Calu3 (cell line): ENCODE results near the gene HIC1. TPM values are rescaled to one million over a fixed set of nuclear protein-coding genes. Genes with fewer than 3 reads are reported as not detected.

Experiments used
- BruUV-seq: library from RNA; stranded (reverse); fragments of 400-500 nt; replicated peaks from 2 replicates; lab custom pipeline; 2021; lab: Mats Ljungman, UMichigan
- CTCF ChIA-PET: fragments of 300-600 bp; sonication (Branson Sonifier 250); formaldehyde crosslinking; loops from one replicate; lab custom pipeline; 2022; ENCODE audit warnings: antibody characterized with exemption; lab: Charles Lee
- DNase-seq: peaks from one replicate; pipeline ENCODE4 v3.0.0; 2022
- H3K27ac Mint-ChIP-seq: one replicate; pipeline ENCODE4 v1.8.0; 2022; ENCODE audit warnings: mixed read lengths; ENCODE audit not compliant: unreplicated experiment
- H3K27me3 Mint-ChIP-seq: one replicate; pipeline ENCODE4 v1.8.0; 2022; ENCODE audit warnings: mixed read lengths; ENCODE audit not compliant: unreplicated experiment
- H3K36me3 Mint-ChIP-seq: one replicate; pipeline ENCODE4 v1.8.0; 2022; ENCODE audit warnings: mild to moderate bottlenecking, moderate library complexity, mixed read lengths; ENCODE audit not compliant: insufficient read depth, unreplicated experiment
- H3K4me1 Mint-ChIP-seq: one replicate; pipeline ENCODE4 v1.8.0; 2022; ENCODE audit warnings: mild to moderate bottlenecking, low read depth, mixed read lengths; ENCODE audit not compliant: unreplicated experiment
- H3K4me3 Mint-ChIP-seq: one replicate; pipeline ENCODE4 v1.8.0; 2022; ENCODE audit warnings: mild to moderate bottlenecking, low read depth, moderate library complexity, mixed read lengths; ENCODE audit not compliant: unreplicated experiment
- H3K9me3 Mint-ChIP-seq: one replicate; pipeline ENCODE4 v1.8.0; 2022; ENCODE audit warnings: low read depth, mixed read lengths; ENCODE audit not compliant: unreplicated experiment
- intact Hi-C: fragments of 100-400 bp; cut with micrococcal nuclease; formaldehyde crosslinking; loops from one replicate; pipeline ENCODE4 v1.10.0; 2022; ENCODE audit not compliant: unreplicated experiment
- total RNA-seq: library from RNA; stranded (reverse); gene quantifications from 2 replicates; pipeline ENCODE4 v1.2.3, GENCODE V29; 2022
- TF ChIP-seq, protein P1 (sequence below): fragments of 200-600 bp; IDR thresholded peaks from one replicate; pipeline ENCODE4 v1.8.0; 2022; ENCODE audit warnings: antibody characterized with exemption; ENCODE audit not compliant: unreplicated experiment

The HIC1 gene
- total RNA-seq, 1 experiment from 2014 or later = 1.2 TPM

DNA sequence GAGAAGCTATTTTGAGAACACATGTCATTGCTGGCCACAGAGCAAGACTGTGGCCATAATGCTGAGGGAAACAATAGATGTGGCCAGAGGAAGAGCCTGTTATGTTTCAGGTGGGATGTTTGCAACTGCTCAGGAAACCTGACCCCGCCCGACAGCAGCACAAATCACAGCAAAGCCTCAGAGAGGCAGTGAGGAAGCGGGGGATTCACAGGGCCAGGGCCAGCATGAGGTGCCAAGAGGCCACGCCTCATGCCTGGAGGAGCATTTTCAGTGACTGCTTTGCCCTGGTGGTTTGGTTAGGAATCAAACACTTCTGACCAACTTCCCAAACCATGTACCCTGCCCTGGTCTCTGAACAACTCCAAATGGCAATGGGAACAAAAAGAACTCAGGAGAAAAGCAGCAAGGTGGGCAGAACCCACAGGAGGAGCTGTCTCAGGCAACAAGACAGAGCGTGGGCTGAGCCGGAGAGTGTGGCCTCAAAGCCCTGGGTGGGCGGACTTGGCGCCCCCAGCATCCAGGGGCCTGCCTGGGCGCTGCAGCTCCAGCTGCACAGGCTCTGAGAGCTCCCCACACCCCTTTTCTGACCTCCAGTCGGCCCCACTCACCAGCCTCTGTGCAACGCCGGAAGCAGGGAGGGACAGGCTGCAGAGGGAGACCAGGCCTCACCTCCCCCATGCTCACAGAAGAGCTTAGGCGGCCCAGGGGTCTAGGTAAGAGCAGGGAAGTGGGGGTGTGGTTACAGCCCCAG, 20.6 kb downstream of the HIC1 start:
- peaks cover 13% of the 10 kb centered on the region for H3K36me3 Mint-ChIP-seq
- no peak overlapping the region for H3K27ac Mint-ChIP-seq
- TF ChIP-seq, protein P1, sequence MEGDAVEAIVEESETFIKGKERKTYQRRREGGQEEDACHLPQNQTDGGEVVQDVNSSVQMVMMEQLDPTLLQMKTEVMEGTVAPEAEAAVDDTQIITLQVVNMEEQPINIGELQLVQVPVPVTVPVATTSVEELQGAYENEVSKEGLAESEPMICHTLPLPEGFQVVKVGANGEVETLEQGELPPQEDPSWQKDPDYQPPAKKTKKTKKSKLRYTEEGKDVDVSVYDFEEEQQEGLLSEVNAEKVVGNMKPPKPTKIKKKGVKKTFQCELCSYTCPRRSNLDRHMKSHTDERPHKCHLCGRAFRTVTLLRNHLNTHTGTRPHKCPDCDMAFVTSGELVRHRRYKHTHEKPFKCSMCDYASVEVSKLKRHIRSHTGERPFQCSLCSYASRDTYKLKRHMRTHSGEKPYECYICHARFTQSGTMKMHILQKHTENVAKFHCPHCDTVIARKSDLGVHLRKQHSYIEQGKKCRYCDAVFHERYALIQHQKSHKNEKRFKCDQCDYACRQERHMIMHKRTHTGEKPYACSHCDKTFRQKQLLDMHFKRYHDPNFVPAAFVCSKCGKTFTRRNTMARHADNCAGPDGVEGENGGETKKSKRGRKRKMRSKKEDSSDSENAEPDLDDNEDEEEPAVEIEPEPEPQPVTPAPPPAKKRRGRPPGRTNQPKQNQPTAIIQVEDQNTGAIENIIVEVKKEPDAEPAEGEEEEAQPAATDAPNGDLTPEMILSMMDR = no peak
- intact Hi-C loops = no loop called here
- no TSS peak for BruUV-seq
- CTCF ChIA-PET = no interaction called here
- H3K4me3 Mint-ChIP-seq = no peak overlapping the region
- no peaks in the 10 kb centered on the region for H3K9me3 Mint-ChIP-seq
- no peaks in the 10 kb centered on the region for H3K4me1 Mint-ChIP-seq
- DNase-seq = no peak
- H3K27me3 Mint-ChIP-seq = no peaks in the 10 kb centered on the region

DNA sequence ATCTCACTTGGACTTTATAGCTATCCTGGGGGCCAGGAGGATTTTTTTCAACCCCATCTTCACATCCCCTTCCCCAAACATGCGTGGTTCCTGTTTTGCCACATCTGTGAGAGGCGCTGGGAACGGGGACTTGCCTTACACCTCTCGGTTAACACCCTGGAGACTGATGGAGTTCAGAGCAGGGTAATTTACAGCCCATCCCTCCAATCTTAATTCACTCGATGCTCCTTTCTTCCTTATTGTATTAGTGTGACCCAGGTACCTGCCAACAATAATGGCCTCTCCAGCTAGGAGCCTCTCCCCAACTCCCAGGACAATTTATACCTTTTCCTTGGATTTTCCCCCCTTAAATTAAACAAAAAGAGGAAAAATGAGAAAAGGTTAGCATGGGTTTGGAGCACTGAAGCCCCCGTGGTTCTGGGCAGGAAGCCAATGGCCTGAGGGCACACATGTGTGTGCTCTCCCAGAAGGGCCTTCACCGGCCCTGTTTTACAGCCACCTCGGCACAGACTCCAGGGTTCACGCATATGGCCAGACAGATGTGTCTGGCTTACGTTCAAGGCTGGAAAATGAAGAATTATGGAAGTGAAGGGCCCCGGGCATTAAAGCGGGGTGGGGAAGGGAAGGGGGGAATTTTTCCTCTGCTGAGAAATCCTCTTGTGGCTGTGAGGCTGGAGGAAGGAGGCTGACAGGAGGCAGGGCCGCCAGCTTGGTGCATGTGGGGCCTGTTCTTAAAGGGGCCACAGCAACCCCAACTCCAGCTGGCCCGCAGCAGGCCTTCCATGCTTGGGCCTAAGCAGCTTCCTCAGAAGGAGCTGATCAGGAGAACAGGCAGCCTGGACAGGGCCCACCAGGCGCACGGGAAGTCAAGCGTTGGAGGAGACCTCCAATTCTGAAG, 21.4 kb downstream of the HIC1 start:
- Mint-ChIP-seq H3K4me3 (no peak overlapping the region), H3K36me3 (peaks cover 13% of the 10 kb centered on the region), H3K27ac (no peak overlapping the region), H3K27me3 (no peaks in the 10 kb centered on the region), H3K9me3 (no peaks in the 10 kb centered on the region), H3K4me1 (no peaks in the 10 kb centered on the region)
- BruUV-seq = no TSS peak
- DNase-seq = no peak
- CTCF ChIA-PET = no interaction called here
- intact Hi-C loops = no loop called here
- TF ChIP-seq, protein P1 = no peak

DNA sequence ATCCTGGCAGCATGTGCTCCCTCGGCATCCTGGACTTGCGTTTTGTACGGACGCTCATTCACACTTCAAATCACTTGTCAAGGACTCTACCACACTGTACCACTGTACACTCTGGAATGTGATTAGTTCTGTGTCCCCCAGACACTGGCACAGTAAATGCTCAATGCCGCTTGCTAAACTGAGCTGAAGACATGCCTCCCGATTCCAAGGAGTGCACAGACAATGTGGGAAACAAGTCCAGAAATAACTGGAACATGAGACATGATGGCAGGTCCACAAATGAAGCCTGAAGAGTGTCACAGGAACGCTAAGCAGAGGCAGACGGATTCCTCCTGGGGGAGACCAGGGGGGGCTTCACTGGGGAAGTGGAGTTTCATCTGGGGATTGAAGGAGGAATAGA, 22.1 kb downstream of the HIC1 start:
- CTCF ChIA-PET = no interaction called here
- Mint-ChIP-seq H3K36me3 (peaks cover 9% of the 10 kb centered on the region), H3K27ac (no peak overlapping the region), H3K27me3 (no peaks in the 10 kb centered on the region), H3K4me1 (no peaks in the 10 kb centered on the region), H3K9me3 (no peaks in the 10 kb centered on the region), H3K4me3 (no peak overlapping the region)
- intact Hi-C loops = no loop called here
- no peak for DNase-seq
- no TSS peak for BruUV-seq
- TF ChIP-seq, protein P1 = no peak

DNA sequence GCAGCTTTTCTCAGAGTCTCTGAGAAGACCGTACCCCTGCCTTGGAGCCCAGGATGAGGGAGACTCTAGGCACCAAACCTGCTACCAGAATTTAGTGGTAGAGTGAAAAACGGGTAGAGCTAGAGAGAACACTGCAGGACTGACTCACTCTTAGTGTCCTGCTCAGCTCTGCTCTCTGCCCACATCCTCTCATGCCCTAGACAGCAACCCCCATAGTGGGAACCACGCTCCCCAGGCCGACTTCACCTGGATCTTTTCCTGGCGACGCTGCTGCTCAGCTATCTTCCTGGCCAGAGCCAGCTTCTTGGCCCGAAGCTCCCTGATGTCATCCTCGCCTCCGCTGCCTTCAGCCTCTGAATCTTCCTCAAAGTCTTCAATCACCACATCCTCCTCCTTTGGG, 26.7 kb downstream of the HIC1 start:
- Mint-ChIP-seq H3K9me3 (no peaks in the 10 kb centered on the region), H3K4me3 (no peak overlapping the region), H3K4me1 (peaks cover 21% of the 10 kb centered on the region), H3K27me3 (no peaks in the 10 kb centered on the region), H3K36me3 (peaks cover 5% of the 10 kb centered on the region), H3K27ac (no peak overlapping the region)
- CTCF ChIA-PET = no interaction called here
- BruUV-seq = no TSS peak
- no peak for DNase-seq
- TF ChIP-seq, protein P1 = no peak
- intact Hi-C loops = no loop called here
